ENCODE measurements around the gene PTPRM. TPM values are rescaled to one million over a fixed set of nuclear protein-coding genes. Genes with fewer than 3 reads are reported as not detected.

The PTPRM gene
- total RNA-seq, 1 donor from 2014 or later: 257 TPM

DNA sequence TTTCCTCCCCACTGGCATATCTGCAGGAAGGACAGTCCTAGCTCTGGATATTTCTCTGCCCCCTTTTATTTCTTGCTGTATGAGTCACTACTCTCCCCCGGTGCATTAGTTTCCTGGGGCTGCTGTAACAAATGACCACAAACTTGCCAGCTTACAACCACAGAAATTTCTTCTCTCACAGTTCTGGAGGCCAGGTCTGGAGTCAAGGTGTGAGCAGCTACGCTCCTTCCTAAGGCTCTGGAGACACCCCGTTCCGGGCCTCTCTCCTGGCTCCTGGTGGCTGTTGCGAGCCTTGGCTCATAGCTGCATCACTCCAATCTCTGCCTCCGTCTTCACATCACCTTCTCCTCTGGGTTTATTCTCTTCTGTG is 34.1 kb downstream of the PTPRM start:
- DNase-seq (ENCODE audit: low spot score in 2 of 2): no peak
- Histone ChIP-seq H3K27me3 (no peaks in the 10 kb centered on the region), H3K4me1 (peaks cover 0 to 13% of the 10 kb centered on the region in 2 donors), H3K27ac (no peak overlapping the region), H3K9me3 (no peaks in the 10 kb centered on the region), H3K36me3 (no peaks in the 10 kb centered on the region), H3K4me3 (no peak overlapping the region)
- TF ChIP-seq, protein P1, sequence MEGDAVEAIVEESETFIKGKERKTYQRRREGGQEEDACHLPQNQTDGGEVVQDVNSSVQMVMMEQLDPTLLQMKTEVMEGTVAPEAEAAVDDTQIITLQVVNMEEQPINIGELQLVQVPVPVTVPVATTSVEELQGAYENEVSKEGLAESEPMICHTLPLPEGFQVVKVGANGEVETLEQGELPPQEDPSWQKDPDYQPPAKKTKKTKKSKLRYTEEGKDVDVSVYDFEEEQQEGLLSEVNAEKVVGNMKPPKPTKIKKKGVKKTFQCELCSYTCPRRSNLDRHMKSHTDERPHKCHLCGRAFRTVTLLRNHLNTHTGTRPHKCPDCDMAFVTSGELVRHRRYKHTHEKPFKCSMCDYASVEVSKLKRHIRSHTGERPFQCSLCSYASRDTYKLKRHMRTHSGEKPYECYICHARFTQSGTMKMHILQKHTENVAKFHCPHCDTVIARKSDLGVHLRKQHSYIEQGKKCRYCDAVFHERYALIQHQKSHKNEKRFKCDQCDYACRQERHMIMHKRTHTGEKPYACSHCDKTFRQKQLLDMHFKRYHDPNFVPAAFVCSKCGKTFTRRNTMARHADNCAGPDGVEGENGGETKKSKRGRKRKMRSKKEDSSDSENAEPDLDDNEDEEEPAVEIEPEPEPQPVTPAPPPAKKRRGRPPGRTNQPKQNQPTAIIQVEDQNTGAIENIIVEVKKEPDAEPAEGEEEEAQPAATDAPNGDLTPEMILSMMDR (IDR thresholded peaks at IDR 0.05): no peak
- intact Hi-C loops (cut with DNase I): no loop called here

DNA sequence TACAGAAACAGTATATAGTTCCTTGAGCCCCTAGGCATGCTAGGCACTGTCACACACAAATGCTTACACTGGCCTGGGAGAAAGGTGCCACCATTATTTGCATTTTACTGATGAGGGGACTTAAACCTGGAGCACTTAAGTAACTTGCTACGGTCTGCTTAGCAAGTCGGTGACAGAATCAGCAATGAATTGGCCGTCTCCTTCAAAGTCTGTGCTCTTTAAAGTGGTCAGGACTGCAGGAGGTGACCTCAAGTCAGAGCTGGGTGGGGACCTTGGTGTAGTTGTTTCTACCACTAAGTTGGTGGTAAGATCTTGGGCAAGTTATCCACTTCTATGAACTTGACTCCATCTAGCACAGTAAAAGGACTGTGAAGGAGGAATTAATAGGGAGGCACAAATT is 34.8 kb downstream of the PTPRM start:
- no peak for DNase-seq (ENCODE audit: low spot score in 2 of 2)
- Histone ChIP-seq H3K27ac (no peak overlapping the region), H3K4me3 (no peak overlapping the region), H3K9me3 (no peaks in the 10 kb centered on the region), H3K4me1 (peaks cover 0 to 13% of the 10 kb centered on the region in 2 donors), H3K36me3 (no peaks in the 10 kb centered on the region), H3K27me3 (no peaks in the 10 kb centered on the region)
- intact Hi-C loops (cut with DNase I): no loop called here
- TF ChIP-seq, protein P1 (IDR thresholded peaks at IDR 0.05): no peak

- Histone ChIP-seq H3K4me3 (no peak overlapping the region), H3K9me3 (no peaks in the 10 kb centered on the region), H3K27me3 (no peaks in the 10 kb centered on the region), H3K4me1 (peaks cover under 1 to 19% of the 10 kb centered on the region in 2 donors), H3K27ac (no peak overlapping the region), H3K36me3 (no peaks in the 10 kb centered on the region)
- intact Hi-C loops (cut with DNase I): no loop called here
- DNase-seq (ENCODE audit: low spot score in 2 of 2): no peak
- TF ChIP-seq, protein P1 (IDR thresholded peaks at IDR 0.05): no peak
These were observed 36.3 kb downstream of the PTPRM start for GRCh38 chr18:7603259-7604000.

DNA sequence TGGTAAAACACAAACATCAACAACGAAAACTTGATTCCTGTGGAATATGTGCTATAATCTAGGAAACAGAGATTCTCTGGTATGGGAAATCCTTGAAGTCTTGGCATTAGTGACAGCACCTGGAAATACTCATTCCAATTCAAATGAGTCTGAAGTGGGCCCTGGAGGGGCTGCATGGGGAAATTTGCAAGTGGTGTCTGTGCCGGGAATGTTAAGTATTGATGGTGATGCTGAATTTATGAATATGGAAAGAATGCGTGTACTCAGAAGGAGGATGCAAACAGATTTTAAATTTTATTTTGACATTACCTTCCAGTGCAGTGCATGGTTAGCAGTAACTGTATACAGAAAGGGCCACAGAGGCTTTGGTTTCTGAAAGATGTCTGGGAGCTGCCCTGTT is 37.2 kb downstream of the PTPRM start:
- H3K27ac ChIP-seq: no peak overlapping the region
- H3K4me1 ChIP-seq: peaks cover 8 to 24% of the 10 kb centered on the region in 2 donors
- H3K9me3 ChIP-seq: no peaks in the 10 kb centered on the region
- H3K4me3 ChIP-seq: no peak overlapping the region
- intact Hi-C loops (cut with DNase I): no loop called here
- TF ChIP-seq, protein P1 (IDR thresholded peaks at IDR 0.05): no peak
- H3K36me3 ChIP-seq: no peaks in the 10 kb centered on the region
- no peak for DNase-seq (ENCODE audit: low spot score in 2 of 2)
- no peaks in the 10 kb centered on the region for H3K27me3 ChIP-seq

DNA sequence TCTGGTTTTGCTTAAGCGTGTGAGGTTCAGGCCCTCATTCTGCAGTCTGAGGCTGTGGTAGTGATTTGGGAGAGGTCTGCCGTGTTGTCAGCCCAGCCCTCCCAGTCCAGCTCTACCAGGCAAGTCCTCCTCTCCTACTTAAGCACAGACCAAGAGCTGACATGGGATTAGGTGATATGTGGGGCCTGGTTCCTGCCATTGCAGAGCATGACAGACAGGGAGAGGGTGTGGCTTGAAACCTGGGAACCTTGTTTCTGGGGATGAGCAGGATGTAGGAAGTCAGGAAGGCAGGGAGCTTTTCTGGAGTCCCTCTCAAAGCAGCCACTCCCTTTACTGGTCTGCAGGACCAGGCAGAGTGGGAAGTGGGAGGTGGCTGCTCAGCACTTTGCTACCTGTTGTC is 38.6 kb downstream of the PTPRM start:
- Histone ChIP-seq H3K4me3 (no peak overlapping the region), H3K4me1 (peaks cover 10 to 25% of the 10 kb centered on the region in 2 donors), H3K36me3 (no peaks in the 10 kb centered on the region), H3K27ac (no peak overlapping the region), H3K9me3 (no peaks in the 10 kb centered on the region), H3K27me3 (no peaks in the 10 kb centered on the region)
- no peak for DNase-seq (ENCODE audit: low spot score in 2 of 2)
- TF ChIP-seq, protein P1 (IDR thresholded peaks at IDR 0.05): no peak
- intact Hi-C loops (cut with DNase I): loop anchor here (2.0 kb wide), 1 partner anchor 17 kb away; no protein-coding TSS in a partner anchor

All from ascending aorta (tissue), 2 donors.